Gastrocnemius medialis (tissue), 4 donors: ENCODE measurements around the gene RALY. TPM values are rescaled to one million over a fixed set of nuclear protein-coding genes. Genes with fewer than 3 reads are reported as not detected.

Experiments
- ATAC-seq, 2 donors: fragments of 150-250 bp; one replicate each; pipeline ENCODE4 v1.9.1; 2016
- DNase-seq, 2 donors: peaks; one replicate each; pipeline ENCODE4 v3.0.0-alpha.2; 2019
- H3K27ac ChIP-seq, 4 donors: fragments of 200-600 bp; sonication (generic); 1 replicate in 1 of 4; 2 replicates in 3 of 4; pipeline ENCODE4 v1.5.1; 2016 to 2018; ENCODE audit warnings: mild to moderate bottlenecking in 2 of 4, moderate library complexity in 1 of 4
- H3K27me3 ChIP-seq, 3 donors: fragments of 200-600 bp; sonication (generic) in 2 of 3; 1 replicate in 1 of 3; 2 replicates in 2 of 3; pipeline versions ENCODE4 v1.5.1 to v1.6.0; 2016 to 2019; ENCODE audit warnings: mild to moderate bottlenecking in 1 of 3, moderate library complexity in 1 of 3
- H3K36me3 ChIP-seq, 2 donors: fragments of 200-600 bp; sonication (generic) in 1 of 2; one replicate each; pipeline ENCODE4 v1.5.1; 2017 to 2018
- H3K4me1 ChIP-seq, 2 donors: fragments of 200-600 bp; sonication (generic) in 1 of 2; one replicate each; pipeline ENCODE4 v1.5.1; 2016 to 2017; ENCODE audit warnings: mild to moderate bottlenecking in 2 of 2
- H3K4me3 ChIP-seq, 4 donors: fragments of 200-600 bp; sonication (generic) in 3 of 4; 1 replicate in 1 of 4; 2 replicates in 3 of 4; pipeline ENCODE4 v1.5.1; 2016 to 2019; ENCODE audit warnings: mild to moderate bottlenecking in 2 of 4
- H3K9me3 ChIP-seq, 3 donors: fragments of 200-600 bp; sonication (generic) in 2 of 3; 1 replicate in 1 of 3; 2 replicates in 2 of 3; pipeline ENCODE4 v1.5.1; 2016 to 2019
- POLR2A ChIP-seq, 2 donors: fragments of 450-650 bp; IDR thresholded peaks; one replicate each; pipeline ENCODE4 v1.6.1; 2017; ENCODE audit warnings: antibody characterized with exemption in 2 of 2, mild to moderate bottlenecking in 2 of 2, moderate library complexity in 2 of 2
- in situ Hi-C, 4 donors: fragments of 200-750 bp; cut with MboI; loops; one replicate each; pipeline versions ENCODE4 v1.15.0 to v1.8.0; 2017; ENCODE audit warnings: low sequenced_read_pairs in 4 of 4
- intact Hi-C: fragments of 100-400 bp; cut with DNase I; formaldehyde crosslinking; loops from one replicate; pipeline ENCODE4 v1.15.1; 2023; ENCODE audit warnings: low total_unique reads
- total RNA-seq, 4 donors: library from RNA; depleted of rRNA; stranded (reverse); fragments of >200 nt; gene quantifications; one replicate each; pipeline versions ENCODE4 v1.1.0 to v1.2.3, GENCODE V29; 2016
- TF ChIP-seq, protein P1 (sequence below), 5 experiments: fragments of 450-650 bp in 3 of 5; fragments of 200-600 bp in 2 of 5; sonication (generic) in 2 of 5; IDR thresholded peaks in 4 of 5; conservative IDR thresholded peaks in 1 of 5; 1 replicate in 4 of 5; 2 replicates in 1 of 5; pipeline ENCODE4 v1.5.1; 2016 to 2019; ENCODE audit warnings: antibody characterized with exemption in 5 of 5, mild to moderate bottlenecking in 3 of 5, moderate library complexity in 3 of 5

The RALY gene
- total RNA-seq, 4 donors from 2014 or later: 69.0 to 119 (median 93.1) TPM

DNA sequence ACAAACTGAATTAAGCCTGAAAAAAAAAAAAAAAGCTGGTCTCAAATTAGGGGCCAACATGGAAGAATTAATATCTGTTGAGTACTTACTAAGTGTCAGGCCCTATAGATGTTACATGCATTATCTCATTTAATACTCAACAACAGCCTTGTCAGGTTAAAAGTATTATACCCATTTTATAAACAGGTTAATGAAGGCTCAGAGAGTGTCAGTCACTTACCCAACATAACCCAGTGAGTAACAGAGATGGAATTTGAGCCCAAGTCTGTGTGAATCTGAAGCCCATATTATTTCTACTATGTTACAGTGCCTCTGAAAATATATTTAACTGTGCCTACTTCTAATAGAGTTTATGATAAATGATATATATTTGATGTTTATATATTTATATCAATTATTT, 129.6 kb downstream of the RALY start:
- Histone ChIP-seq H3K27ac (no peak overlapping the region), H3K9me3 (no peaks in the 10 kb centered on the region), H3K4me3 (no peak overlapping the region), H3K27me3 (no peaks in the 10 kb centered on the region), H3K36me3 (no peaks in the 10 kb centered on the region), H3K4me1 (no peaks in the 10 kb centered on the region)
- in situ Hi-C loops (loop anchor here in 1 of 4 donors (25.0 kb wide), 1 partner anchor 661 kb away; no protein-coding TSS in a partner anchor), intact Hi-C loops (no loop called here)
- no peak for DNase-seq
- no peak for TF ChIP-seq POLR2A (IDR thresholded peaks at IDR 0.05)
- TF ChIP-seq, protein P1, sequence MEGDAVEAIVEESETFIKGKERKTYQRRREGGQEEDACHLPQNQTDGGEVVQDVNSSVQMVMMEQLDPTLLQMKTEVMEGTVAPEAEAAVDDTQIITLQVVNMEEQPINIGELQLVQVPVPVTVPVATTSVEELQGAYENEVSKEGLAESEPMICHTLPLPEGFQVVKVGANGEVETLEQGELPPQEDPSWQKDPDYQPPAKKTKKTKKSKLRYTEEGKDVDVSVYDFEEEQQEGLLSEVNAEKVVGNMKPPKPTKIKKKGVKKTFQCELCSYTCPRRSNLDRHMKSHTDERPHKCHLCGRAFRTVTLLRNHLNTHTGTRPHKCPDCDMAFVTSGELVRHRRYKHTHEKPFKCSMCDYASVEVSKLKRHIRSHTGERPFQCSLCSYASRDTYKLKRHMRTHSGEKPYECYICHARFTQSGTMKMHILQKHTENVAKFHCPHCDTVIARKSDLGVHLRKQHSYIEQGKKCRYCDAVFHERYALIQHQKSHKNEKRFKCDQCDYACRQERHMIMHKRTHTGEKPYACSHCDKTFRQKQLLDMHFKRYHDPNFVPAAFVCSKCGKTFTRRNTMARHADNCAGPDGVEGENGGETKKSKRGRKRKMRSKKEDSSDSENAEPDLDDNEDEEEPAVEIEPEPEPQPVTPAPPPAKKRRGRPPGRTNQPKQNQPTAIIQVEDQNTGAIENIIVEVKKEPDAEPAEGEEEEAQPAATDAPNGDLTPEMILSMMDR (IDR thresholded peaks at IDR 0.05 in 4 of 5, conservative IDR thresholded peaks at IDR 0.05 in 1 of 5): no peak
- ATAC-seq: no peak

GRCh38 chr20:34124469-34125249, 130.9 kb downstream of the RALY start:
- intact Hi-C loops (loop anchor here (5.0 kb wide), 1 partner anchor 207 kb away; no protein-coding TSS in a partner anchor), in situ Hi-C loops (loop anchor here in 2 of 4 donors (25.0 kb wide), 1 partner anchor 662 kb away; no protein-coding TSS in a partner anchor)
- H3K36me3 ChIP-seq: no peaks in the 10 kb centered on the region
- ATAC-seq (no peak), DNase-seq (no peak)
- no peak overlapping the region for H3K4me3 ChIP-seq
- TF ChIP-seq, protein P1 (IDR thresholded peaks at IDR 0.05 in 4 of 5, conservative IDR thresholded peaks at IDR 0.05 in 1 of 5): no peak
- TF ChIP-seq POLR2A (IDR thresholded peaks at IDR 0.05): no peak
- H3K9me3 ChIP-seq: no peaks in the 10 kb centered on the region
- no peaks in the 10 kb centered on the region for H3K27me3 ChIP-seq
- no peak overlapping the region for H3K27ac ChIP-seq
- H3K4me1 ChIP-seq: peaks cover 0 to 3% of the 10 kb centered on the region in 2 donors

DNA sequence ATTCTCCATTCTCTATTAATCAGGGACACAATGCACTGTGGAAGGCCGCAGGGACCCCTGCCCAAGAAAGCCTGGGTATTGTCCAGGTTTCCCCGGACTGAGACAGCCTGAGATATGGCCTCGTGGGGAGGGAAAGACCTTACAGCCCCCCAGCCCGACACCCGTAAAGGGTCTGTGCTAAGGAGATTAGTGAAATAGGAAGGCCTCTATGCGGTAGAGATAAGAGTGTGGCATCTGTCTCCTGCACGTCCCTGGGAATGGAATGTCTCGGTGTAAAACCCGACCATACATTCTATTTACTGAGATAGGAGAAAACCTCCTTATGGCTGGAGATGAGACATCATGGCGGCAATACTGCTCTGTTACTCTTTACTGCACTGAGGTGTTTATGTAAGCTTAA, 134.1 kb downstream of the RALY start:
- no peak for ATAC-seq
- no peak overlapping the region for H3K27ac ChIP-seq
- intact Hi-C loops: loop anchor here (2.0 to 5.0 kb wide), 4 partner anchors 59 to 265 kb away; no protein-coding TSS in a partner anchor
- H3K9me3 ChIP-seq: no peaks in the 10 kb centered on the region
- no peak overlapping the region for H3K4me3 ChIP-seq
- peaks cover 0 to 3% of the 10 kb centered on the region in 2 donors for H3K4me1 ChIP-seq
- H3K27me3 ChIP-seq: no peaks in the 10 kb centered on the region
- no peaks in the 10 kb centered on the region for H3K36me3 ChIP-seq
- no peak for DNase-seq
- no peak for TF ChIP-seq POLR2A (IDR thresholded peaks at IDR 0.05)
- TF ChIP-seq, protein P1 (IDR thresholded peaks at IDR 0.05 in 4 of 5, conservative IDR thresholded peaks at IDR 0.05 in 1 of 5): no peak
- in situ Hi-C loops: loop anchor here in 1 of 4 donors (25.0 kb wide), 1 partner anchor 665 kb away; no protein-coding TSS in a partner anchor

- TF ChIP-seq, protein P1 (IDR thresholded peaks at IDR 0.05 in 4 of 5, conservative IDR thresholded peaks at IDR 0.05 in 1 of 5): peak; percentile 81 to 87 (median 85)
- TF ChIP-seq POLR2A (IDR thresholded peaks at IDR 0.05): no peak
- H3K27me3 ChIP-seq: no peaks in the 10 kb centered on the region
- no peaks in the 10 kb centered on the region for H3K9me3 ChIP-seq
- DNase-seq (peak; percentile 31 to 38), ATAC-seq (peak; percentile 86 to 87)
- no peaks in the 10 kb centered on the region for H3K36me3 ChIP-seq
- intact Hi-C loops (loop anchor here (2.0 to 5.0 kb wide), 4 partner anchors 61 to 267 kb away; no protein-coding TSS in a partner anchor), in situ Hi-C loops (loop anchor here in 1 of 4 donors (25.0 kb wide), 1 partner anchor 667 kb away; no protein-coding TSS in a partner anchor)
- H3K4me1 ChIP-seq: peaks cover 0 to 3% of the 10 kb centered on the region in 2 donors
- peak overlapping the region; percentile 8 to 41 (median 16) for H3K4me3 ChIP-seq
- H3K27ac ChIP-seq: no peak overlapping the region
Observed at GRCh38 chr20:34129518-34130162, 135.9 kb downstream of the RALY start.
